HG02623 (cell line): ENCODE data around the gene GJA10.

Experiments
- ATAC-seq: cut with Tn5 transposase; IDR thresholded peaks from one replicate; pipeline ENCODE4 v1.9.1; 2021; ENCODE audit warnings: moderate library complexity; ENCODE audit not compliant: unreplicated experiment

The GJA10 gene

DNA sequence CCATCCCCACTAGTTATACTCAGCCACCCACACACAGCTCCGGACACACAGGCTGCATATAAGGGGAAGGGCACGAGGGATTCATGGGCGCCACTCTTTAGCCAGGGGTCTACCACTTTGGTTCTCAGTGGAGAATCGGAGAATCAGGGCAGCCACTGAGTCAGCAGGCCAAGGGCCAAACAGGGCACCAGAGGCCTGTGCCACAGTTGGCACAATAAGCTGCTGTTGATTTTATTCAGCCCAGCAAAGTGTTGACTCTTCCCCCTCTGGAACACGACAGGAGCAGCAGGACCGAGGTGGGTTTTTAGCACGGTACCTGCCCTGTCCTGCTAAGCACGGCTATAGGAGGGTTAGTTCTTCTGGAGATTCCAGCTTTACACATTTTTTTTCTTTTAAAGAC, 48.3 kb downstream of the GJA10 start:
- ATAC-seq: no peak

DNA sequence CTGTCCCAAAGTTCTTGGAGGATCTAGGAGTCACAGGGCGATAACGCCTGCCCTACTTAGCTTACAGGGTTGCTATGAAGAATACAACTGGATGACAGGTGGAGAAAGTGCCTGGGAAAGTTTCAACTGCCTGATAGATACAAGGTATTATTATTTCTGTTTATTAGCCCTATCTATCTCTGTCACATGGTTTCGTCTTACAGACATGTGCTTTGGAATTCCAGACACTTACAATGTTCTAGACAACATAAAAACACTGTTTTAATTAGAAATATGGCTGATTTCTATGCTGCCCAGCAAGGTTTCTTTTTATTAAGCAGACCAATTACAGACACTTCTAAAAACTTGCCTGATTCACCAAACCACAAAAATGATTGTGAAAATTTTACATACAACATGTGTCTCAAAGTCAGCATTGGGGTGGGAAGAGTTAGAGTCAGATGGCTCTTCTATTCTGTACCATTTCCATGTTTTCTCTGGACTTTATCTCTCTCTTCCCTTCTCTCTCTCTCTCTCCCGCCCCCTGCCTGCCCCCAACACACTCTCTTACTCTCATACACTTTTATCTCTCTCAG, 50.0 kb downstream of the GJA10 start:
- no peak for ATAC-seq

DNA sequence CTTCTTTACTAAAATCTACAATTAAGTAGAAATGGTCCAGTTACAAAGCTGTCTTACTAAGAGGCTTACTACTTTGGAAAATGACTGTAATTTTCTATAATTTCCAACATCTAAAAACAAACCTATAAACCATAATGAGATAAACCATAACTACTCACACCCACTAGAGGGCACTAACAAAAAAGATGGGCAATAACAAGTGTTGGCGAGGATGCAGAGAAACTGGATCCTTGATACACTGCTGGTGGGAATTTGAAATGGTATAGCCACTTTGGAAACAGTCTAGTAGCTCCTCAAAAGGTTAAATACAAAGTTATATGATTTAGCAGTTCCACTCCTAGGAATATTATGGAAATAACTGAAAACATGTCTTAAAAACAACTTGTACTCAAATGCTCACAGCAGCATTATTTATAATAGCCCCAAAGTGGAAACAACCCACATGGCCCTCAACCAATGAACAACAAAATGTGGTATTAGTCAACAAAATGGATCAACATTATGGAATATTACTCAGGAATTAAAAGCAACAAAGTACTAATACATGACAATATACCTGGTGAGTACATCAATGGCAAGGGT, 50.6 kb downstream of the GJA10 start:
- no peak for ATAC-seq
